ENCODE results near the gene TNFSF13.
"Not testable (repeated sequence)": the region's sequence is repeated elsewhere in the genome, so short reads cannot be mapped to it uniquely, and the experiment has no call there.

The TNFSF13 gene

GRCh38 chr17:7589204-7589868 lies 30.8 kb downstream of the TNFSF13 start:
- Mint-ChIP-seq H3K27me3 (no peaks in the 10 kb centered on the region), H3K36me3 (ENCODE audit: low read depth) (peaks cover 58% of the 10 kb centered on the region), H3K27ac (no peak overlapping the region), H3K4me1 (ENCODE audit: low read depth) (peaks cover 18% of the 10 kb centered on the region), H3K4me3 (no peak overlapping the region), H3K9me3 (no peaks in the 10 kb centered on the region)

- Mint-ChIP-seq H3K27me3 (no peaks in the 10 kb centered on the region), H3K4me3 (no peak within 1 kb of the TSS), H3K9me3 (no peaks in the 10 kb centered on the region), H3K36me3 (ENCODE audit: low read depth) (peaks cover 56% of the 10 kb centered on the region), H3K27ac (no peak within 1 kb of the TSS), H3K4me1 (ENCODE audit: low read depth) (peaks cover 10% of the 10 kb centered on the region)
These were observed 31.5 kb downstream of the TNFSF13 start, which contains the start of gene SOX15 for GRCh38 chr17:7589891-7590691. Gene SOX15 (minus strand): TSS chr17:7590094. CDS start chr17:7589676, 418 bp downstream.

GRCh38 chr17:7590743-7591142 lies 32.2 kb downstream of the TNFSF13 start:
- Mint-ChIP-seq H3K27ac (no peak overlapping the region), H3K36me3 (ENCODE audit: low read depth) (peaks cover 61% of the 10 kb centered on the region), H3K9me3 (no peaks in the 10 kb centered on the region), H3K4me1 (ENCODE audit: low read depth) (peaks cover 6% of the 10 kb centered on the region), H3K27me3 (no peaks in the 10 kb centered on the region), H3K4me3 (no peak overlapping the region)

GRCh38 chr17:7591596-7591995 lies 33.0 kb downstream of the TNFSF13 start:
- Mint-ChIP-seq H3K4me1 (ENCODE audit: low read depth) (peaks cover 3% of the 10 kb centered on the region), H3K36me3 (ENCODE audit: low read depth) (peaks cover 64% of the 10 kb centered on the region)

DNA sequence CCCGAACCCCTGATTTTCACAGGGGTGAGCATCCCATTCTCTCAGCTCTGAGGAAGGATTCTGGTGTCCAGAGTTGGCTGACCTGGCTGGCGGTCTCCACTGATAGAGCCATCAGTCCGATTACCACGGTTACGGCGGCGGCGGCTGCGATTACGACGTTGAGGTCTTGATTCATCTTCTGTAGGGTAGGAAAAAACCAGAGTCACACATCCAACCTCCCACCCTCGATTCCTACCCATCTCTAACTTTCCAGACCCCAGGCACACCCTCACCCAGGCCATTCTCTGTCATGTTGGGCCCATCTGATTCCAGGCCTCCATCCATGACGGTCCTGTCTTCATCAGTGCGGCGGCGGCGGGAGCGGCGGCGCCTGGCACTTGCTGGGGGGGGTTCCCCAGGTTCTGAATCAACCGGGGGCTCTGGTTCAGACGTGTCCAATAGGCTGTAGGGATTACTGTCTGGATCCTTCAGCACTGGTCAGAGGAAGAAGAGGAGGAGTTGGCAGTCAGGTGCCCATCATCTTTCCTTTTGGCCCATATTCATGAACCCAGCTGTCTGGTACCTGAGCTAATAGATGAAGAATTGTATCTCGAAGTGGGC lies 34.0 kb downstream of the TNFSF13 start:
- Mint-ChIP-seq H3K27me3 (no peaks in the 10 kb centered on the region), H3K4me1 (ENCODE audit: low read depth) (peaks cover 3% of the 10 kb centered on the region), H3K36me3 (ENCODE audit: low read depth) (peaks cover 62% of the 10 kb centered on the region), H3K27ac (no peak overlapping the region), H3K9me3 (no peaks in the 10 kb centered on the region), H3K4me3 (no peak overlapping the region)

More at GRCh38 chr17:7591596-7591995, 33.0 kb downstream of the TNFSF13 start:
- Mint-ChIP-seq H3K9me3 (no peaks in the 10 kb centered on the region), H3K4me3 (no peak overlapping the region), H3K27me3 (no peaks in the 10 kb centered on the region), H3K27ac (peak overlapping the region; percentile 34)

GRCh38 chr17:7593296-7593695 lies 34.7 kb downstream of the TNFSF13 start:
- Mint-ChIP-seq H3K27me3 (no peaks in the 10 kb centered on the region), H3K36me3 (ENCODE audit: low read depth) (peaks cover 58% of the 10 kb centered on the region)

GRCh38 chr17:7597561-7597960 lies 39.0 kb downstream of the TNFSF13 start:
- H3K27ac Mint-ChIP-seq, result not testable (repeated sequence)

More at GRCh38 chr17:7593296-7593695, 34.7 kb downstream of the TNFSF13 start:
- Mint-ChIP-seq H3K4me3 (no peak overlapping the region), H3K4me1 (ENCODE audit: low read depth) (peaks cover 3% of the 10 kb centered on the region), H3K9me3 (no peaks in the 10 kb centered on the region), H3K27ac (no peak overlapping the region)

GRCh38 chr17:7606280-7606679 lies 47.7 kb downstream of the TNFSF13 start:
- no peak overlapping the region for H3K4me3 Mint-ChIP-seq
- no peak overlapping the region for H3K27ac Mint-ChIP-seq
- peaks cover 14% of the 10 kb centered on the region for H3K4me1 Mint-ChIP-seq (ENCODE audit: low read depth)

More at GRCh38 chr17:7597561-7597960, 39.0 kb downstream of the TNFSF13 start:
- not testable (repeated sequence) for H3K4me1 Mint-ChIP-seq (ENCODE audit: low read depth); H3K4me3 Mint-ChIP-seq; H3K9me3 Mint-ChIP-seq; H3K27me3 Mint-ChIP-seq
- peaks cover 60% of the 10 kb centered on the region for H3K36me3 Mint-ChIP-seq (ENCODE audit: low read depth)

DNA sequence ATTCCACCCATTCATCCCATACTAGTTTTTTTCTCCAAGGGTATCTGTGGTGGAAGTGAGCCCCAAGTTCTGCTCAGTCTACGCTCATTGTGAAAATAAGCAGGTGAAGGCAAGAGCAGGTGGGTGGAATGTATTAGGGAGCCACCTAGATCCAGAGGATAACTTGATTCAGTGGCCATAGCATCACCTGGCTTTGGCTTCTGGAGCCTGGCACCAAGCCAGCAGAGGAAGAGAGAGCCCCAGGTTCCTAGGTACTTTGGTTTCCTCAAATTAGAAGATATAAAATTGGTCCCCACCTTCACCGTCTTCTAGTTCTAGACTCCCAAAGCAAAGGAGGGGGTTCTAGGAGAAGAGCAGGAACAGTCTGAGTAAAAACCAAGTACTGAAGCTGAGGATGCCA lies 52.1 kb downstream of the TNFSF13 start:
- H3K27me3 Mint-ChIP-seq, result no peaks in the 10 kb centered on the region
- peaks cover 31% of the 10 kb centered on the region for H3K36me3 Mint-ChIP-seq (ENCODE audit: low read depth)
- no peaks in the 10 kb centered on the region for H3K9me3 Mint-ChIP-seq
- H3K4me3 Mint-ChIP-seq, result no peak overlapping the region
- peak overlapping the region; percentile 68 for H3K27ac Mint-ChIP-seq
- H3K4me1 Mint-ChIP-seq (ENCODE audit: low read depth), result peaks cover 46% of the 10 kb centered on the region

More at GRCh38 chr17:7606280-7606679, 47.7 kb downstream of the TNFSF13 start:
- no peaks in the 10 kb centered on the region for H3K9me3 Mint-ChIP-seq
- no peaks in the 10 kb centered on the region for H3K27me3 Mint-ChIP-seq
- H3K36me3 Mint-ChIP-seq (ENCODE audit: low read depth), result peaks cover 54% of the 10 kb centered on the region
